A673 (cell line): Measurements from ENCODE around the gene HGFAC.

Experiments
- CTCF ChIP-seq: fragments of 300-800, 200-600 bp; sonication (generic); conservative IDR thresholded peaks from 2 replicates; pipeline ENCODE4 v1.5.1; 2017; ENCODE audit warnings: low read depth, mild to moderate bottlenecking, antibody characterized with exemption, low read length, moderate library complexity, mixed read lengths
- EZH2 ChIP-seq: fragments of 200-600 bp; sonication (generic); IDR thresholded peaks from 2 replicates; pipeline ENCODE4 v1.6.1; 2017; ENCODE audit warnings: borderline replicate concordance, low read depth, mild to moderate bottlenecking, mixed read lengths, antibody characterized with exemption, low read length; ENCODE audit not compliant: poor library complexity, severe bottlenecking

GRCh38 chr4:3405176-3405575 lies 36.6 kb upstream of the HGFAC start:
- TF ChIP-seq CTCF, result no peak
- no peak for TF ChIP-seq EZH2
